Measurements from ENCODE around the gene NHS. TPM values are rescaled to one million over a fixed set of nuclear protein-coding genes. Genes with fewer than 3 reads are reported as not detected.

Gene NHS
- total and polyA plus RNA-seq, 2 of the 13 experiments (the other 11 are each of a cell fraction or from before 2014, with no cell fraction given): 0.02 TPM; not detected in 1

DNA sequence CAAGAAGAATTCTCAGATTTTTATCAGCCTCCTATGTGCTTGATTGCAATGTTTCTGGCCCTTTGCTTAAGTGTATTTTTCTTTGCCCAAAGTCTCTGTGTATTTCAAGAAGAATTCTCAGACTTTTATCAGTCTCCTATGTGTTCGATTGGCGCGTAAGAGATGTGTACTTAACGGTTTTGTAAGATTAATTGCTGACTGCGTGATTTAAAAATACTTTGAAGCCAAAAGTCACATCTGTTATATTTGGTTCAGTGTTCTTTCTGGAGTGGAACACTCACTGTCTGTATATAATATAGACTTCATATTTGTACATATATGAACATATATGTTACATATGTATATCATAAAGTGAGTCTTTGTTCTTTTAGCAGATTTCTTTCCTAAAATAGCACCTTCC lies 373.7 kb downstream of the NHS start:
- in situ Hi-C loops (cut with HindIII; ENCODE audit: extremely low pct_ligation_motif_present, low pct_unique_long_range_greater_than_20kb) (no loop called here), intact Hi-C loops (cut with micrococcal nuclease; ENCODE audit: unreplicated experiment) (loop anchor here (5.0 kb wide), 1 partner anchor 1239 kb away; no protein-coding TSS in a partner anchor)
- peaks cover 55% of the 10 kb centered on the region for H3K4me1 ChIP-seq (ENCODE audit: insufficient read depth, low read length)
- no TSS peak for BruUV-seq (replicated peaks)
- H3K27me3 ChIP-seq (ENCODE audit: control insufficient read depth in 1 of 2, insufficient read depth in 2 of 2, low read length in 2 of 2): no peaks in the 10 kb centered on the region
- H3K27ac ChIP-seq (ENCODE audit: extremely low read length, insufficient read depth, low read length): no peak overlapping the region
- FAIRE-seq: no peak
- no peak overlapping the region for H3K4me3 ChIP-seq (replicated peaks in 1 of 3; ENCODE audit: insufficient read depth in 1 of 3, low read depth in 2 of 3, low read length in 3 of 3)
- no peak overlapping the region for H2AFZ ChIP-seq (ENCODE audit: low read length)
- H3K4me2 ChIP-seq (ENCODE audit: low read depth, low read length): no peak overlapping the region
- ATAC-seq: no peak
- no peaks in the 10 kb centered on the region for H4K20me1 ChIP-seq (ENCODE audit: insufficient read depth, low read length)
- WGBS (ENCODE audit: low lambda C conversion rate): 93% methylated on average over 5 of the region's 5 CpGs
- POLR2A ChIA-PET: no interaction called here
- no peak overlapping the region for H3K9ac ChIP-seq (ENCODE audit: insufficient read depth, low read depth, low read length)
- peaks cover 4 to 34% of the 10 kb centered on the region in 2 experiments for H3K36me3 ChIP-seq (replicated peaks in 1 of 2; ENCODE audit: control insufficient read depth in 1 of 2, insufficient read depth in 2 of 2, low read length in 2 of 2)
- CTCF ChIA-PET (ENCODE audit: low intra/inter-chr PET ratio, low total read pairs): no interaction called here
- DNase-seq (ENCODE audit: low spot score): no peak
- H3K9me3 ChIP-seq (ENCODE audit: low read length): no peaks in the 10 kb centered on the region
- H3K79me2 ChIP-seq (ENCODE audit: insufficient read depth, low read length): peaks cover 63% of the 10 kb centered on the region
- peak; percentile 17; the same call in 1 of the 2 replicates for TF ChIP-seq MAFF (IDR thresholded peaks at IDR 0.05; ENCODE audit: low read depth, low read length)
- TF ChIP-seq MAFK (conservative IDR thresholded peaks at IDR 0.05 in 1 of 2, IDR thresholded peaks at IDR 0.05 in 1 of 2; ENCODE audit: low read length in 2 of 2): peak in 1 of 2 experiments; percentile 55; a peak in 2 of 4 replicates
- no peak for TF ChIP-seq JUNB (CRISPR knock-in tag; IDR thresholded peaks at IDR 0.05; ENCODE audit: borderline replicate concordance)

DNA sequence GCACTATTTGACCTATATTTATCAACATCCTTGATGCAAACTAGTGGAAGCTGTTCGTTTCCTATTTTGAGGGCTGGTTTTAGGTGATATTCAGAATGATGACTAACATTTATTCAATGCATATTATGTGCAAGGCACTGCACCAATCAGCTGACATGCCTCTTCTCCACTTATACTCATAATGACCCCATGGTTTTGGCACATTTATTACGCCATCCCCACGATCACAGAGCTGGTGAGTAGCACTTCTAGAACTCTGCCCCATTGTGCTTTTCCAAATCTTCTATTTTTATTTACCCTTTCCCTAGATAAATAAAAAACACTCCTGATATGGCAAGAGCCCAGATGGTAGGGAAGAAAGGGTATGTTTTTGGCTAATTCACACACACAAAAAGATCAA lies 375.4 kb downstream of the NHS start:
- intact Hi-C loops (cut with micrococcal nuclease; ENCODE audit: unreplicated experiment) (no loop called here), in situ Hi-C loops (cut with HindIII; ENCODE audit: extremely low pct_ligation_motif_present, low pct_unique_long_range_greater_than_20kb) (no loop called here)
- ChIA-PET CTCF (ENCODE audit: low intra/inter-chr PET ratio, low total read pairs) (no interaction called here), POLR2A (interaction anchor here (0.5 kb wide), 1 partner anchor 979 kb away, joined by 4 read pairs; no protein-coding TSS in a partner anchor)
- ATAC-seq: no peak
- Histone ChIP-seq H3K4me1 (ENCODE audit: insufficient read depth, low read length) (peaks cover 52% of the 10 kb centered on the region), H3K9me3 (ENCODE audit: low read length) (no peaks in the 10 kb centered on the region), H3K9ac (ENCODE audit: insufficient read depth, low read depth, low read length) (no peak overlapping the region), H3K27me3 (ENCODE audit: control insufficient read depth in 1 of 2, insufficient read depth in 2 of 2, low read length in 2 of 2) (no peaks in the 10 kb centered on the region), H3K36me3 (replicated peaks in 1 of 2; ENCODE audit: control insufficient read depth in 1 of 2, insufficient read depth in 2 of 2, low read length in 2 of 2) (peaks cover 4 to 34% of the 10 kb centered on the region in 2 experiments), H3K27ac (ENCODE audit: extremely low read length, insufficient read depth, low read length) (no peak overlapping the region), H4K20me1 (ENCODE audit: insufficient read depth, low read length) (no peaks in the 10 kb centered on the region), H2AFZ (ENCODE audit: low read length) (no peak overlapping the region), H3K4me3 (replicated peaks in 1 of 3; ENCODE audit: insufficient read depth in 1 of 3, low read depth in 2 of 3, low read length in 3 of 3) (no peak overlapping the region), H3K79me2 (ENCODE audit: insufficient read depth, low read length) (peaks cover 45% of the 10 kb centered on the region), H3K4me2 (ENCODE audit: low read depth, low read length) (no peak overlapping the region)
- FAIRE-seq: no peak
- 88% methylated on average over 3 of the region's 3 CpGs for WGBS (ENCODE audit: low lambda C conversion rate)
- BruUV-seq (replicated peaks): no TSS peak
- DNase-seq (ENCODE audit: low spot score): no peak
- TF ChIP-seq NFIC (IDR thresholded peaks at IDR 0.05; ENCODE audit: low read length) (no peak), ETV6 (CRISPR knock-in tag; conservative IDR thresholded peaks at IDR 0.05) (no peak), CC2D1A (CRISPR knock-in tag; IDR thresholded peaks at IDR 0.05) (no peak), SIN3B (IDR thresholded peaks at IDR 0.05; ENCODE audit: low read length) (no peak), PAX8 (CRISPR knock-in tag; IDR thresholded peaks at IDR 0.05; ENCODE audit: borderline replicate concordance) (no peak), ZSCAN12 (CRISPR knock-in tag; IDR thresholded peaks at IDR 0.05) (no peak), ZBTB42 (CRISPR knock-in tag; IDR thresholded peaks at IDR 0.05) (no peak), FOXK2 (IDR thresholded peaks at IDR 0.05) (no peak), RFX3 (CRISPR knock-in tag; IDR thresholded peaks at IDR 0.05) (no peak), SIN3A (IDR thresholded peaks at IDR 0.05; ENCODE audit: borderline replicate concordance, low read depth, low read length) (no peak), SCMH1 (CRISPR knock-in tag; IDR thresholded peaks at IDR 0.05; ENCODE audit: borderline replicate concordance) (no peak)
- TF ChIP-seq, protein P1, sequence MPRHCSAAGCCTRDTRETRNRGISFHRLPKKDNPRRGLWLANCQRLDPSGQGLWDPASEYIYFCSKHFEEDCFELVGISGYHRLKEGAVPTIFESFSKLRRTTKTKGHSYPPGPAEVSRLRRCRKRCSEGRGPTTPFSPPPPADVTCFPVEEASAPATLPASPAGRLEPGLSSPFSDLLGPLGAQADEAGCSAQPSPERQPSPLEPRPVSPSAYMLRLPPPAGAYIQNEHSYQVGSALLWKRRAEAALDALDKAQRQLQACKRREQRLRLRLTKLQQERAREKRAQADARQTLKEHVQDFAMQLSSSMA (CRISPR knock-in tag; IDR thresholded peaks at IDR 0.05): no peak
- TF ChIP-seq, protein P2, sequence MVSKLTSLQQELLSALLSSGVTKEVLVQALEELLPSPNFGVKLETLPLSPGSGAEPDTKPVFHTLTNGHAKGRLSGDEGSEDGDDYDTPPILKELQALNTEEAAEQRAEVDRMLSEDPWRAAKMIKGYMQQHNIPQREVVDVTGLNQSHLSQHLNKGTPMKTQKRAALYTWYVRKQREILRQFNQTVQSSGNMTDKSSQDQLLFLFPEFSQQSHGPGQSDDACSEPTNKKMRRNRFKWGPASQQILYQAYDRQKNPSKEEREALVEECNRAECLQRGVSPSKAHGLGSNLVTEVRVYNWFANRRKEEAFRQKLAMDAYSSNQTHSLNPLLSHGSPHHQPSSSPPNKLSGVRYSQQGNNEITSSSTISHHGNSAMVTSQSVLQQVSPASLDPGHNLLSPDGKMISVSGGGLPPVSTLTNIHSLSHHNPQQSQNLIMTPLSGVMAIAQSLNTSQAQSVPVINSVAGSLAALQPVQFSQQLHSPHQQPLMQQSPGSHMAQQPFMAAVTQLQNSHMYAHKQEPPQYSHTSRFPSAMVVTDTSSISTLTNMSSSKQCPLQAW (CRISPR knock-in tag; IDR thresholded peaks at IDR 0.05): no peak
- TF ChIP-seq, protein P3, sequence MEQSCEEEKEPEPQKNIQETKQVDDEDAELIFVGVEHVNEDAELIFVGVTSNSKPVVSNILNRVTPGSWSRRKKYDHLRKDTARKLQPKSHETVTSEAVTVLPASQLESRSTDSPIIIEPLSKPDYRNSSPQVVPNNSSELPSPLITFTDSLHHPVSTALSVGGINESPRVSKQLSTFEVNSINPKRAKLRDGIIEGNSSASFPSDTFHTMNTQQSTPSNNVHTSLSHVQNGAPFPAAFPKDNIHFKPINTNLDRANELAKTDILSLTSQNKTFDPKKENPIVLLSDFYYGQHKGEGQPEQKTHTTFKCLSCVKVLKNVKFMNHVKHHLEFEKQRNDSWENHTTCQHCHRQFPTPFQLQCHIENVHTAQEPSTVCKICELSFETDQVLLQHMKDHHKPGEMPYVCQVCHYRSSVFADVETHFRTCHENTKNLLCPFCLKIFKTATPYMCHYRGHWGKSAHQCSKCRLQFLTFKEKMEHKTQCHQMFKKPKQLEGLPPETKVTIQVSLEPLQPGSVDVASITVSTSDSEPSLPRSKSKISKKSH (CRISPR knock-in tag; IDR thresholded peaks at IDR 0.05; ENCODE audit: borderline replicate concordance): no peak
